ENCODE measurements around the gene KIAA0040.

KIAA0040 gene

GRCh38 chr1:175168782-175169181 lies 23.8 kb downstream of the KIAA0040 start:
- Histone ChIP-seq H3K27ac (ENCODE audit: low read depth, low read length) (no peak overlapping the region), H3K4me1 (ENCODE audit: insufficient read depth, low read length) (no peaks in the 10 kb centered on the region), H3K36me3 (ENCODE audit: insufficient read depth, low read length) (no peaks in the 10 kb centered on the region), H3K4me3 (ENCODE audit: low read length) (no peak overlapping the region), H3K9me3 (ENCODE audit: insufficient read depth, low read depth, low read length) (no peaks in the 10 kb centered on the region), H3K9ac (ENCODE audit: low read depth, low read length) (no peak overlapping the region), H3K27me3 (ENCODE audit: insufficient read depth, low read length) (no peaks in the 10 kb centered on the region)
- 87% methylated on average over 4 of the region's 4 CpGs for WGBS

- H3K9me3 ChIP-seq (ENCODE audit: insufficient read depth, low read depth, low read length): no peaks in the 10 kb centered on the region
- H3K36me3 ChIP-seq (ENCODE audit: insufficient read depth, low read length): no peaks in the 10 kb centered on the region
- H3K4me3 ChIP-seq (ENCODE audit: low read length): no peak overlapping the region
- WGBS: 98% methylated on average over 2 of the region's 2 CpGs
- no peaks in the 10 kb centered on the region for H3K27me3 ChIP-seq (ENCODE audit: insufficient read depth, low read length)
- no peak overlapping the region for H3K27ac ChIP-seq (ENCODE audit: low read depth, low read length)
- no peak overlapping the region for H3K9ac ChIP-seq (ENCODE audit: low read depth, low read length)
- H3K4me1 ChIP-seq (ENCODE audit: insufficient read depth, low read length): no peaks in the 10 kb centered on the region
Observed at GRCh38 chr1:175167861-175168260, 24.7 kb downstream of the KIAA0040 start.

GRCh38 chr1:175166746-175167145 lies 25.8 kb downstream of the KIAA0040 start:
- H3K27me3 ChIP-seq (ENCODE audit: insufficient read depth, low read length): no peaks in the 10 kb centered on the region
- no peak overlapping the region for H3K4me3 ChIP-seq (ENCODE audit: low read length)
- H3K27ac ChIP-seq (ENCODE audit: low read depth, low read length): no peak overlapping the region
- H3K9ac ChIP-seq (ENCODE audit: low read depth, low read length): no peak overlapping the region
- H3K9me3 ChIP-seq (ENCODE audit: insufficient read depth, low read depth, low read length): no peaks in the 10 kb centered on the region
- no peaks in the 10 kb centered on the region for H3K4me1 ChIP-seq (ENCODE audit: insufficient read depth, low read length)
- 93% methylated on average over 5 of the region's 5 CpGs for WGBS
- H3K36me3 ChIP-seq (ENCODE audit: insufficient read depth, low read length): no peaks in the 10 kb centered on the region

GRCh38 chr1:175164751-175165150 lies 27.8 kb downstream of the KIAA0040 start:
- Histone ChIP-seq H3K27me3 (ENCODE audit: insufficient read depth, low read length) (no peaks in the 10 kb centered on the region), H3K36me3 (ENCODE audit: insufficient read depth, low read length) (no peaks in the 10 kb centered on the region), H3K9me3 (ENCODE audit: insufficient read depth, low read depth, low read length) (no peaks in the 10 kb centered on the region), H3K4me3 (ENCODE audit: low read length) (no peak overlapping the region), H3K27ac (ENCODE audit: low read depth, low read length) (no peak overlapping the region), H3K9ac (ENCODE audit: low read depth, low read length) (no peak overlapping the region), H3K4me1 (ENCODE audit: insufficient read depth, low read length) (no peaks in the 10 kb centered on the region)
- 83% methylated on average over 1 of the region's 2 CpGs for WGBS

GRCh38 chr1:175163702-175164101 lies 28.9 kb downstream of the KIAA0040 start:
- WGBS: 72% methylated on average over 4 of the region's 4 CpGs
- Histone ChIP-seq H3K27me3 (ENCODE audit: insufficient read depth, low read length) (no peaks in the 10 kb centered on the region), H3K9ac (ENCODE audit: low read depth, low read length) (no peak overlapping the region), H3K4me1 (ENCODE audit: insufficient read depth, low read length) (no peaks in the 10 kb centered on the region), H3K9me3 (ENCODE audit: insufficient read depth, low read depth, low read length) (no peaks in the 10 kb centered on the region), H3K4me3 (ENCODE audit: low read length) (no peak overlapping the region), H3K36me3 (ENCODE audit: insufficient read depth, low read length) (no peaks in the 10 kb centered on the region), H3K27ac (ENCODE audit: low read depth, low read length) (no peak overlapping the region)

GRCh38 chr1:175162955-175163354 lies 29.6 kb downstream of the KIAA0040 start:
- Histone ChIP-seq H3K9ac (ENCODE audit: low read depth, low read length) (no peak overlapping the region), H3K36me3 (ENCODE audit: insufficient read depth, low read length) (no peaks in the 10 kb centered on the region), H3K4me3 (ENCODE audit: low read length) (no peak overlapping the region), H3K27ac (ENCODE audit: low read depth, low read length) (no peak overlapping the region), H3K27me3 (ENCODE audit: insufficient read depth, low read length) (no peaks in the 10 kb centered on the region), H3K4me1 (ENCODE audit: insufficient read depth, low read length) (no peaks in the 10 kb centered on the region), H3K9me3 (ENCODE audit: insufficient read depth, low read depth, low read length) (no peaks in the 10 kb centered on the region)
- WGBS: 94% methylated on average over 4 of the region's 4 CpGs

- no peak overlapping the region for H3K9ac ChIP-seq (ENCODE audit: low read depth, low read length)
- no peak overlapping the region for H3K27ac ChIP-seq (ENCODE audit: low read depth, low read length)
- no peaks in the 10 kb centered on the region for H3K36me3 ChIP-seq (ENCODE audit: insufficient read depth, low read length)
- no peaks in the 10 kb centered on the region for H3K4me1 ChIP-seq (ENCODE audit: insufficient read depth, low read length)
- no peaks in the 10 kb centered on the region for H3K27me3 ChIP-seq (ENCODE audit: insufficient read depth, low read length)
- no peaks in the 10 kb centered on the region for H3K9me3 ChIP-seq (ENCODE audit: insufficient read depth, low read depth, low read length)
- 88% methylated on average over 6 of the region's 6 CpGs for WGBS
- H3K4me3 ChIP-seq (ENCODE audit: low read length): no peak overlapping the region
Observed at GRCh38 chr1:175158170-175158591, 34.4 kb downstream of the KIAA0040 start.

GRCh38 chr1:175157200-175157599 lies 35.4 kb downstream of the KIAA0040 start:
- no peaks in the 10 kb centered on the region for H3K9me3 ChIP-seq (ENCODE audit: insufficient read depth, low read depth, low read length)
- H3K4me3 ChIP-seq (ENCODE audit: low read length): no peak overlapping the region
- H3K4me1 ChIP-seq (ENCODE audit: insufficient read depth, low read length): peaks cover 6% of the 10 kb centered on the region
- H3K9ac ChIP-seq (ENCODE audit: low read depth, low read length): no peak overlapping the region
- no peaks in the 10 kb centered on the region for H3K36me3 ChIP-seq (ENCODE audit: insufficient read depth, low read length)
- H3K27ac ChIP-seq (ENCODE audit: low read depth, low read length): no peak overlapping the region
- 100% methylated on average over 1 of the region's 2 CpGs for WGBS
- H3K27me3 ChIP-seq (ENCODE audit: insufficient read depth, low read length): no peaks in the 10 kb centered on the region

GRCh38 chr1:175155936-175156335 lies 36.6 kb downstream of the KIAA0040 start:
- WGBS: 94% methylated on average over 5 of the region's 5 CpGs
- Histone ChIP-seq H3K9ac (ENCODE audit: low read depth, low read length) (no peak overlapping the region), H3K4me3 (ENCODE audit: low read length) (no peak overlapping the region), H3K36me3 (ENCODE audit: insufficient read depth, low read length) (no peaks in the 10 kb centered on the region), H3K9me3 (ENCODE audit: insufficient read depth, low read depth, low read length) (no peaks in the 10 kb centered on the region), H3K27ac (ENCODE audit: low read depth, low read length) (no peak overlapping the region), H3K4me1 (ENCODE audit: insufficient read depth, low read length) (peaks cover 6% of the 10 kb centered on the region), H3K27me3 (ENCODE audit: insufficient read depth, low read length) (peaks cover 8% of the 10 kb centered on the region)

GRCh38 chr1:175155473-175155856 lies 37.1 kb downstream of the KIAA0040 start:
- H3K4me3 ChIP-seq (ENCODE audit: low read length): no peak overlapping the region
- WGBS: 89% methylated on average over 4 of the region's 4 CpGs

GRCh38 chr1:175154629-175155472 lies 37.7 kb downstream of the KIAA0040 start:
- H3K27me3 ChIP-seq (ENCODE audit: insufficient read depth, low read length): peaks cover 14% of the 10 kb centered on the region
- H3K36me3 ChIP-seq (ENCODE audit: insufficient read depth, low read length): no peaks in the 10 kb centered on the region
- no peak overlapping the region for H3K27ac ChIP-seq (ENCODE audit: low read depth, low read length)
- WGBS: 31% methylated on average over 11 of the region's 11 CpGs
- H3K4me3 ChIP-seq (ENCODE audit: low read length): no peak overlapping the region
- H3K4me1 ChIP-seq (ENCODE audit: insufficient read depth, low read length): peaks cover 6% of the 10 kb centered on the region
- no peak overlapping the region for H3K9ac ChIP-seq (ENCODE audit: low read depth, low read length)
- no peaks in the 10 kb centered on the region for H3K9me3 ChIP-seq (ENCODE audit: insufficient read depth, low read depth, low read length)

More at GRCh38 chr1:175155473-175155856, 37.1 kb downstream of the KIAA0040 start:
- peaks cover 12% of the 10 kb centered on the region for H3K27me3 ChIP-seq (ENCODE audit: insufficient read depth, low read length)
- no peak overlapping the region for H3K27ac ChIP-seq (ENCODE audit: low read depth, low read length)
- peaks cover 6% of the 10 kb centered on the region for H3K4me1 ChIP-seq (ENCODE audit: insufficient read depth, low read length)
- H3K9ac ChIP-seq (ENCODE audit: low read depth, low read length): no peak overlapping the region
- H3K36me3 ChIP-seq (ENCODE audit: insufficient read depth, low read length): no peaks in the 10 kb centered on the region
- H3K9me3 ChIP-seq (ENCODE audit: insufficient read depth, low read depth, low read length): no peaks in the 10 kb centered on the region

All from HUES64 (cell line).